HepG2 (cell line): ENCODE results near the gene KRT32. TPM values are rescaled to one million over a fixed set of nuclear protein-coding genes. Genes with fewer than 3 reads are reported as not detected.

Experiments used
- ATAC-seq: fragments of 200-7000 bp; cut with Tn5 transposase; 3 replicates; pipeline ENCODE4 v1.9.1; 2020; ENCODE audit warnings: mild to moderate bottlenecking, moderate library complexity
- BruUV-seq: library from RNA; stranded (reverse); fragments of 400-500 nt; replicated peaks from 2 replicates; lab custom pipeline; 2021; lab: Mats Ljungman, UMichigan
- CTCF ChIA-PET: fragments of 300-600 bp; formaldehyde crosslinking; extraction: SDS; loops from one replicate; lab custom pipeline; 2021; ENCODE audit warnings: low total read pairs, inconsistent platforms, low intra/inter-chr PET ratio; lab: Yijun Ruan, JAX
- POLR2A ChIA-PET: fragments of 350-600 bp; sonication (Branson Sonifier 250); formaldehyde crosslinking; loops from one replicate; lab custom pipeline; 2020; ENCODE audit warnings: antibody characterized with exemption, inconsistent platforms; lab: Yijun Ruan, JAX
- DNase-seq: peaks from one replicate; pipeline ENCODE4 v3.0.0-alpha.2; 2015; ENCODE audit warnings: low spot score
- FAIRE-seq: peaks from 3 replicates; lab custom pipeline; 2011; peaks lifted over from hg19 to GRCh38; lab: Jason Lieb, UNC
- H2AFZ ChIP-seq: one replicate; pipeline ENCODE4 v1.6.1; 2011; ENCODE audit warnings: low read length, inconsistent platforms
- H3K27ac ChIP-seq: fragments of 300-600 bp; 3 replicates; pipeline ENCODE4 v1.8.0; 2011; ENCODE audit warnings: mixed run types, mild to moderate bottlenecking, mixed read lengths, low read length, inconsistent platforms; ENCODE audit not compliant: insufficient read depth; ENCODE audit errors: extremely low read length
- H3K27me3 ChIP-seq, 2 experiments: fragments of 200-600 bp in 1 of 2; 2 replicates in 1 of 2; 3 replicates in 1 of 2; pipeline versions ENCODE4 v1.6.0 to v1.8.0; 2011; ENCODE audit warnings: low read length in 2 of 2, mild to moderate bottlenecking in 2 of 2, moderate library complexity in 2 of 2, inconsistent platforms in 1 of 2; ENCODE audit not compliant: insufficient read depth in 2 of 2, control insufficient read depth in 1 of 2
- H3K36me3 ChIP-seq, 2 experiments: fragments of 200-600 bp in 1 of 2; replicated peaks in 1 of 2; 2 replicates in 1 of 2; 3 replicates in 1 of 2; pipeline versions ENCODE4 v1.5.1 to v1.8.0; 2011; ENCODE audit warnings: low read length in 2 of 2, inconsistent platforms in 1 of 2; ENCODE audit not compliant: insufficient read depth in 2 of 2, control insufficient read depth in 1 of 2
- H3K4me1 ChIP-seq: 2 replicates; pipeline ENCODE4 v1.5.1; 2012; ENCODE audit warnings: low read length, inconsistent platforms; ENCODE audit not compliant: insufficient read depth
- H3K4me2 ChIP-seq: 2 replicates; pipeline ENCODE4 v1.6.0; 2011; ENCODE audit warnings: low read depth, low read length, inconsistent platforms
- H3K4me3 ChIP-seq, 3 experiments: fragments of 200-600 bp in 1 of 3; sonication (generic), shearing (Covaris generic) in 1 of 3; replicated peaks in 1 of 3; 2 replicates each; pipeline ENCODE4 v1.5.1; 2011 to 2016; ENCODE audit warnings: low read length in 3 of 3, inconsistent platforms in 2 of 3, low read depth in 2 of 3, mild to moderate bottlenecking in 2 of 3, control low read depth in 1 of 3, mixed read lengths in 1 of 3; ENCODE audit not compliant: insufficient read depth in 1 of 3
- H3K79me2 ChIP-seq: one replicate; pipeline ENCODE4 v1.6.1; 2011; ENCODE audit warnings: low read length, inconsistent platforms; ENCODE audit not compliant: insufficient read depth
- H3K9ac ChIP-seq: 2 replicates; pipeline ENCODE4 v1.6.0; 2011; ENCODE audit warnings: mild to moderate bottlenecking, low read depth, low read length, inconsistent platforms; ENCODE audit not compliant: insufficient read depth
- H3K9me3 ChIP-seq: 2 replicates; pipeline ENCODE4 v1.5.1; 2012; ENCODE audit warnings: mild to moderate bottlenecking, low read length
- H4K20me1 ChIP-seq: 2 replicates; pipeline ENCODE4 v1.6.0; 2011; ENCODE audit warnings: inconsistent platforms, mild to moderate bottlenecking, low read length, moderate library complexity; ENCODE audit not compliant: insufficient read depth
- EZH2 ChIP-seq: conservative IDR thresholded peaks from 2 replicates; pipeline ENCODE4 v1.6.1; 2012; ENCODE audit warnings: mild to moderate bottlenecking, low read depth, low read length, moderate library complexity
- MAFF ChIP-seq: IDR thresholded peaks from 2 replicates; pipeline ENCODE4 v1.6.1; 2011; ENCODE audit warnings: low read depth, low read length, improper control_type of control experiment
- MAFK ChIP-seq, 2 experiments: IDR thresholded peaks in 1 of 2; conservative IDR thresholded peaks in 1 of 2; 2 replicates each; pipeline ENCODE4 v1.6.1; 2011; ENCODE audit warnings: improper control_type of control experiment in 2 of 2, low read length in 2 of 2
- SMC3 ChIP-seq: IDR thresholded peaks from 2 replicates; pipeline ENCODE4 v1.6.1; 2011; ENCODE audit warnings: low read length, improper control_type of control experiment
- SRSF4 ChIP-seq: fragments of 200-400 bp; formaldehyde crosslinking; IDR thresholded peaks from one replicate; pipeline ENCODE4 v1.6.1; 2018; ENCODE audit warnings: mild to moderate bottlenecking, low read depth, low read length, moderate library complexity; ENCODE audit not compliant: poor library complexity, severe bottlenecking
- ZBTB42 ChIP-seq: sonication (generic); formaldehyde crosslinking; IDR thresholded peaks from 2 replicates; pipeline ENCODE4 v1.5.0; 2020; ENCODE audit warnings: mild to moderate bottlenecking, missing genetic modification reagents
- ZNF253 ChIP-seq: sonication (generic); formaldehyde crosslinking; IDR thresholded peaks from 2 replicates; pipeline ENCODE4 v1.8.0; 2022; ENCODE audit warnings: mild to moderate bottlenecking, missing genetic modification reagents, borderline replicate concordance
- ZNF513 ChIP-seq: sonication (generic); formaldehyde crosslinking; conservative IDR thresholded peaks from 2 replicates; pipeline ENCODE4 v1.5.0; 2020; ENCODE audit warnings: missing genetic modification reagents
- WGBS: methylation state at CpG from one replicate; pipeline ENCODE4 v1.1.6; 2017; ENCODE audit warnings: low lambda C conversion rate; 5-methylcytosine and 5-hydroxymethylcytosine counted together
- in situ Hi-C: cut with HindIII; loops from 2 replicates; pipeline ENCODE4 v1.10.0; 2017; ENCODE audit warnings: low pct_unique_long_range_greater_than_20kb; ENCODE audit not compliant: extremely low pct_ligation_motif_present
- intact Hi-C: fragments of 100-400 bp; cut with micrococcal nuclease; formaldehyde crosslinking; loops from one replicate; pipeline ENCODE4 v1.10.0; 2022; ENCODE audit not compliant: unreplicated experiment
- polyA plus RNA-seq, 8 experiments: library from polyadenylated mRNA; depleted of rRNA in 3 of 8; stranded (reverse) in 7 of 8; unstranded in 1 of 8; fragments of >200 nt; fragmentation: Illumina TruSeq in 4 of 8; extraction: Trizol in 4 of 8; gene quantifications; 2 replicates each; pipeline versions ENCODE4 v1.2.1 to v1.2.3, GENCODE V29; 2011 to 2016; ENCODE audit warnings: low read depth in 4 of 8, missing spikeins in 1 of 8, mixed read lengths in 1 of 8; ENCODE audit not compliant: insufficient read depth in 1 of 8
- total RNA-seq, 5 experiments: library from RNA; depleted of rRNA; stranded (reverse); fragments of >200 nt; fragmentation: Illumina TruSeq; extraction: Trizol; gene quantifications; 2 replicates each; pipeline ENCODE4 v1.2.3, GENCODE V29; 2016; ENCODE audit warnings: low read depth in 1 of 5

Gene KRT32
- total and polyA plus RNA-seq, 2 of the 13 experiments (the other 11 are each of a cell fraction or from before 2014, with no cell fraction given), result not detected

DNA sequence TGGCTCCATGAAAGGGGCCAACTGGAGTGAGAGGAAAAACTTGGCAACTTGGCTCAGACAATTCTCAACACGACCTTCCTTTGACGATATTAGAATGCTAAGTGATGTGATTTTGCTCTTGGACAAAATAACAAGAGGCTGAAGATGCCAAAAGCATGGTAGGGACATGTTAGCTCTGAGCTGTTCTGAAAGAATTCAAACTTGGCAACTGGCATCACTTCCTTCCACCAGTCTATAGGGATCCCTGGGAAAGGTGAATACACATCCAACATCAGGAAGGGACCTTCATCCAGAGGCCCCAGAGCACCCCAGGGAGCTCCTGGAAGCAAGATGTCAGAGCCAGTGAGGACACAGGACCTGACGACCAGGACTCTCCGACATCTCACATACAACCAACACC lies 47.1 kb downstream of the KRT32 start:
- intact Hi-C loops, result no loop called here
- FAIRE-seq (no peak), ATAC-seq (no peak), DNase-seq (no peak)
- Histone ChIP-seq H3K9ac (no peak overlapping the region), H4K20me1 (no peaks in the 10 kb centered on the region), H3K27ac (no peak overlapping the region), H3K36me3 (no peaks in the 10 kb centered on the region), H3K79me2 (no peaks in the 10 kb centered on the region), H3K27me3 (no peaks in the 10 kb centered on the region), H3K4me1 (peaks cover 46% of the 10 kb centered on the region), H3K9me3 (no peaks in the 10 kb centered on the region), H3K4me2 (no peak overlapping the region), H3K4me3 (no peak overlapping the region), H2AFZ (no peak overlapping the region)
- POLR2A ChIA-PET, result no interaction called here
- in situ Hi-C loops, result no loop called here
- no peak for TF ChIP-seq ZNF253 (CRISPR knock-in tag)
- no TSS peak for BruUV-seq
- 55% methylated on average over 4 of the region's 4 CpGs for WGBS
- CTCF ChIA-PET, result no interaction called here

DNA sequence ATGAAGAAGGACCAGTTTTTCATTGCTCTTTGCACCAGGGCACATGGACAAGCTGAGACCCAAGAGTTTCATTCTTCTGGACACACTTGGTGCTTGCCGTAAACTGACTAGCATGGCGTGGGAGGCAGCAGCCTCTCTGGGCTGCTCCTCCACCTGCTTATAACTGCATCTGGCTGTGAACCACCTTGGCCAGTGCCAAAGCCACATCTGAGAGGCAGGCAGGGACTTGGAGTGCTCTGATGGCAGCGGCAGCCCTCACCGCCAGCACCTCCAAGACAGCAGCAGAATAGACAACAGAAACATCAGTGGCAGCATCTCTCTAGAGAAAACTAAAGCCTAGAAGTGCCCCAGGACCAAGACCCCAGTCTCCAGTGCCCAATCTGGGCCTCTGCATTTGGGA lies 47.5 kb downstream of the KRT32 start:
- H3K9ac ChIP-seq, result no peak overlapping the region
- POLR2A ChIA-PET, result no interaction called here

More for the DNA sequence above, 47.5 kb downstream of the KRT32 start:
- no peaks in the 10 kb centered on the region for H4K20me1 ChIP-seq
- CTCF ChIA-PET, result no interaction called here
- H3K27ac ChIP-seq, result no peak overlapping the region
- no peak overlapping the region for H2AFZ ChIP-seq
- H3K9me3 ChIP-seq, result no peaks in the 10 kb centered on the region
- no peak overlapping the region for H3K4me3 ChIP-seq
- ATAC-seq (no peak), FAIRE-seq (no peak), DNase-seq (no peak)
- intact Hi-C loops (loop anchor here (5.0 to 10.0 kb wide), 2 partner anchors 115 to 248 kb away; no protein-coding TSS in a partner anchor), in situ Hi-C loops (no loop called here)
- H3K79me2 ChIP-seq, result no peaks in the 10 kb centered on the region
- TF ChIP-seq EZH2 (no peak), ZBTB42 (CRISPR knock-in tag) (no peak), MAFF (no peak), SRSF4 (no peak), SMC3 (no peak), MAFK (conservative IDR thresholded peaks at IDR 0.05 in 1 of 2, IDR thresholded peaks at IDR 0.05 in 1 of 2; ENCODE audit: low read length in 2 of 2) (no peak), ZNF513 (CRISPR knock-in tag) (no peak)
- H3K4me2 ChIP-seq, result no peak overlapping the region
- H3K36me3 ChIP-seq, result no peaks in the 10 kb centered on the region
- peaks cover 46% of the 10 kb centered on the region for H3K4me1 ChIP-seq
- H3K27me3 ChIP-seq, result no peaks in the 10 kb centered on the region
- 69% methylated on average over 2 of the region's 4 CpGs for WGBS
- BruUV-seq, result no TSS peak
